ENCODE data around the gene WASF2.

The WASF2 gene

GRCh38 chr1:27403065-27403726, 86.8 kb downstream of the WASF2 start:
- no peak for TF ChIP-seq CREB1 (IDR thresholded peaks at IDR 0.05; ENCODE audit: low read depth)
- no peak for TF ChIP-seq TAF1 (IDR thresholded peaks at IDR 0.05; ENCODE audit: low read depth)
- TF ChIP-seq RAD21 (IDR thresholded peaks at IDR 0.05; ENCODE audit: low read depth), result 0 out of 2 replicates have a peak, but pooled peaks have one; percentile 7

- TF ChIP-seq NFIC (IDR thresholded peaks at IDR 0.05), result no peak
- no peak for TF ChIP-seq CREB1 (IDR thresholded peaks at IDR 0.05; ENCODE audit: low read depth)
- no peak for TF ChIP-seq EP300 (IDR thresholded peaks at IDR 0.05; ENCODE audit: borderline replicate concordance)
- TF ChIP-seq RAD21 (IDR thresholded peaks at IDR 0.05; ENCODE audit: low read depth), result peak; percentile 66
- TF ChIP-seq ZBTB7A (IDR thresholded peaks at IDR 0.05; ENCODE audit: low read depth), result no peak
- no peak for TF ChIP-seq FOXM1 (IDR thresholded peaks at IDR 0.05; ENCODE audit: borderline replicate concordance, low read depth)
Observed at GRCh38 chr1:27402349-27402754, 87.6 kb downstream of the WASF2 start.

GRCh38 chr1:27400963-27401341, 89.0 kb downstream of the WASF2 start:
- TF ChIP-seq REST (IDR thresholded peaks at IDR 0.05; ENCODE audit: low read depth) (no peak), RAD21 (IDR thresholded peaks at IDR 0.05; ENCODE audit: low read depth) (no peak), EGR1 (IDR thresholded peaks at IDR 0.05) (no peak), TAF1 (IDR thresholded peaks at IDR 0.05; ENCODE audit: low read depth) (no peak), NFIC (IDR thresholded peaks at IDR 0.05) (no peak), MAX (IDR thresholded peaks at IDR 0.05) (no peak), CREB1 (IDR thresholded peaks at IDR 0.05; ENCODE audit: low read depth) (no peak), YY1 (IDR thresholded peaks at IDR 0.05; ENCODE audit: low read depth) (no peak), ZBTB7A (IDR thresholded peaks at IDR 0.05; ENCODE audit: low read depth) (no peak)

- TF ChIP-seq USF1 (IDR thresholded peaks at IDR 0.05), result no peak
- TF ChIP-seq CEBPB (IDR thresholded peaks at IDR 0.05), result no peak
- TF ChIP-seq RAD21 (IDR thresholded peaks at IDR 0.05; ENCODE audit: low read depth), result no peak
- no peak for TF ChIP-seq NFIC (IDR thresholded peaks at IDR 0.05)
- no peak for TF ChIP-seq EP300 (IDR thresholded peaks at IDR 0.05; ENCODE audit: borderline replicate concordance)
Observed at GRCh38 chr1:27400082-27400962, 89.6 kb downstream of the WASF2 start.

GRCh38 chr1:27399251-27400025, 90.5 kb downstream of the WASF2 start:
- TF ChIP-seq USF1 (IDR thresholded peaks at IDR 0.05) (no peak), TEAD4 (IDR thresholded peaks at IDR 0.05) (no peak), EP300 (IDR thresholded peaks at IDR 0.05; ENCODE audit: borderline replicate concordance) (no peak), EGR1 (IDR thresholded peaks at IDR 0.05) (no peak), YY1 (IDR thresholded peaks at IDR 0.05; ENCODE audit: low read depth) (no peak), RAD21 (IDR thresholded peaks at IDR 0.05; ENCODE audit: low read depth) (no peak), TAF1 (IDR thresholded peaks at IDR 0.05; ENCODE audit: low read depth) (no peak), CEBPB (IDR thresholded peaks at IDR 0.05) (no peak), MAX (IDR thresholded peaks at IDR 0.05) (no peak), ZBTB7A (IDR thresholded peaks at IDR 0.05; ENCODE audit: low read depth) (no peak), NFIC (IDR thresholded peaks at IDR 0.05) (no peak), FOXM1 (IDR thresholded peaks at IDR 0.05; ENCODE audit: borderline replicate concordance, low read depth) (no peak), TCF12 (IDR thresholded peaks at IDR 0.05; ENCODE audit: low read depth) (no peak)

GRCh38 chr1:27398405-27399149, 91.4 kb downstream of the WASF2 start:
- TF ChIP-seq REST (IDR thresholded peaks at IDR 0.05; ENCODE audit: low read depth), result no peak
- no peak for TF ChIP-seq CREB1 (IDR thresholded peaks at IDR 0.05; ENCODE audit: low read depth)
- TF ChIP-seq TEAD4 (IDR thresholded peaks at IDR 0.05), result no peak
- no peak for TF ChIP-seq RAD21 (IDR thresholded peaks at IDR 0.05; ENCODE audit: low read depth)
- no peak for TF ChIP-seq MAX (IDR thresholded peaks at IDR 0.05)
- TF ChIP-seq CEBPB (IDR thresholded peaks at IDR 0.05), result no peak
- no peak for TF ChIP-seq EP300 (IDR thresholded peaks at IDR 0.05; ENCODE audit: borderline replicate concordance)
- TF ChIP-seq FOXM1 (IDR thresholded peaks at IDR 0.05; ENCODE audit: borderline replicate concordance, low read depth), result no peak
- no peak for TF ChIP-seq TCF12 (IDR thresholded peaks at IDR 0.05; ENCODE audit: low read depth)
- no peak for TF ChIP-seq YY1 (IDR thresholded peaks at IDR 0.05; ENCODE audit: low read depth)
- TF ChIP-seq NFIC (IDR thresholded peaks at IDR 0.05), result no peak
- no peak for TF ChIP-seq TAF1 (IDR thresholded peaks at IDR 0.05; ENCODE audit: low read depth)
- no peak for TF ChIP-seq ZBTB7A (IDR thresholded peaks at IDR 0.05; ENCODE audit: low read depth)
- no peak for TF ChIP-seq USF1 (IDR thresholded peaks at IDR 0.05)
- TF ChIP-seq EGR1 (IDR thresholded peaks at IDR 0.05), result no peak

All from Ishikawa (cell line).